ENCODE results near the gene NAT9.

GRCh38 chr17:74734256-74734655 lies 41.9 kb downstream of the NAT9 start:
- TF ChIP-seq CTCF (conservative IDR thresholded peaks at IDR 0.05; ENCODE audit: low read depth in 2 of 2) (no peak), EZH2 (IDR thresholded peaks at IDR 0.05; ENCODE audit: low read depth, unreplicated experiment) (no peak), CREB1 (CRISPR knock-in tag; IDR thresholded peaks at IDR 0.05; ENCODE audit: low read depth) (no peak), POLR2AphosphoS5 (IDR thresholded peaks at IDR 0.05; ENCODE audit: low read depth) (no peak), NANOG (IDR thresholded peaks at IDR 0.05; ENCODE audit: borderline replicate concordance) (no peak), EZH2phosphoT487 (IDR thresholded peaks at IDR 0.05; ENCODE audit: unreplicated experiment) (no peak), REST (IDR thresholded peaks at IDR 0.05; ENCODE audit: unreplicated experiment) (no peak), STAT1 (IDR thresholded peaks at IDR 0.05; ENCODE audit: unreplicated experiment) (no peak), ZNF114 (CRISPR knock-in tag; IDR thresholded peaks at IDR 0.05) (no peak), JUNB (IDR thresholded peaks at IDR 0.05; ENCODE audit: unreplicated experiment) (no peak), ETS1 (IDR thresholded peaks at IDR 0.05) (no peak), ZNF462 (CRISPR knock-in tag; IDR thresholded peaks at IDR 0.05) (no peak)
